ENCODE data around the gene PPARA. TPM values are rescaled to one million over a fixed set of nuclear protein-coding genes. Genes with fewer than 3 reads are reported as not detected.

Gene PPARA
- total RNA-seq, 1 donor from 2014 or later: 23.0 TPM

GRCh38 chr22:46292732-46293131, 142.4 kb downstream of the PPARA start:
- Mint-ChIP-seq H3K27me3 (no peaks in the 10 kb centered on the region), H3K36me3 (ENCODE audit: low read depth) (peaks cover 2% of the 10 kb centered on the region), H3K4me3 (no peak overlapping the region), H3K9me3 (no peaks in the 10 kb centered on the region), H3K4me1 (peaks cover 75% of the 10 kb centered on the region), H3K27ac (peak overlapping the region; percentile 50)
- ChIA-PET CTCF (no interaction called here), POLR2A (no interaction called here)
- ATAC-seq (ENCODE audit: low read depth) (no peak), DNase-seq (no peak)
- intact Hi-C loops (cut with micrococcal nuclease): loop anchor here (10.0 kb wide), 1 partner anchor 298 kb away; no protein-coding TSS in a partner anchor
- no peak for TF ChIP-seq CTCF (IDR thresholded peaks at IDR 0.05)

Other genes with a start within 250 kb of the PPARA start
- not detected in 2 replicates for gene WNT7B, start 173.4 kb upstream of the PPARA start, total RNA-seq
- 10.3 and 14.3 TPM in 2 replicates for gene CDPF1, start 99.8 kb downstream of the PPARA start, total RNA-seq
- gene PKDREJ, start 112.8 kb downstream of the PPARA start, total RNA-seq: not detected in 2 replicates
- gene TTC38, start 117.5 kb downstream of the PPARA start, total RNA-seq: 9.8 and 11.8 TPM in 2 replicates
- gene GTSE1, start 146.3 kb downstream of the PPARA start, total RNA-seq: 0.34 and 0.95 TPM in 2 replicates
- gene TRMU, start 185.2 kb downstream of the PPARA start, total RNA-seq: 52.2 and 60.0 TPM in 2 replicates

Data from activated B cell treated with CpG ODN at 0.5 μM for 24 hours (primary cell).